Measurements from ENCODE around the gene HNRNPA1.
"Not testable (repeated sequence)": the region's sequence is repeated elsewhere in the genome, so short reads cannot be mapped to it uniquely, and the experiment has no call there.

HNRNPA1 gene

DNA sequence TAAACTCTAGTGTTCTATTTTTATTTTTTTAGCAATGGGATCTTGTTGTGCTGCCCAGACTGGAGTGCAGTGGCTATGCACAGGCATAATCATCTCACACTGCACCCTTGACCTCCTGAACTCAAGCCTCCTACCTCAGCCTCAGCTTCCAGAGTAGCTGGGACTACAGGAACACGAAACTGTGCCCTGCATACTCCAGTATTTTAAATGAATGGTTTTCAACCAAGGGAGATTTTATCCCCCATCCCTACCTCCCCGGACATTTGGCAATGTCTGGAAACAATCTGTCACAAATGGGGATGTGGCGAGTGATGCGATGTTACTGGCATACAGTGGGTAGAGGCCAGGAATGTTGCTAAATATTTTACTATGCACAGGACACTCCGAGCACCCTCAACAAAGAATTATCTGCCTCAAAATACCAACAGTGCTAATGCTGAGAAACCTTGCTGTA lies 2.7 kb upstream of the HNRNPA1 start:
- DNase-seq = no peak

DNA sequence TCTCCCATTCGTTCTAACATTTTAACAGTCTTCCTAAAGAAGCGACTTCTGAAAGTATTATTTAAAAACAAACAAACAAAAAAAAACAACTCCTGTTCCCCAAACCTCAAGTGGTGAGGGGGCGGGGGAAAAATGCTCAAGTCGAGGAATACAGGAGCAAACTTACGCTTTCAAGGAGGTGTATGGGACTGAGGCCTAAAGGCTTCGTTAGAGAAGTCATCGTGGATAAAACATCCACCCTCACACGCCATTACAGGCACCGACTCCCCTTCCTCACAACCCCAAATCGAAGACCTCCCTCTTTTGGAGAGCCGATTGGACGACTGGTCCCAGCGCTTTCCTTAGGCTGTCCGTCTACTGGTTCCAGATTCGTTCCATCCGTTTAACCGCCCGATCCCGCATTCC lies 1.3 kb upstream of the HNRNPA1 start:
- DNase-seq = no peak

DNA sequence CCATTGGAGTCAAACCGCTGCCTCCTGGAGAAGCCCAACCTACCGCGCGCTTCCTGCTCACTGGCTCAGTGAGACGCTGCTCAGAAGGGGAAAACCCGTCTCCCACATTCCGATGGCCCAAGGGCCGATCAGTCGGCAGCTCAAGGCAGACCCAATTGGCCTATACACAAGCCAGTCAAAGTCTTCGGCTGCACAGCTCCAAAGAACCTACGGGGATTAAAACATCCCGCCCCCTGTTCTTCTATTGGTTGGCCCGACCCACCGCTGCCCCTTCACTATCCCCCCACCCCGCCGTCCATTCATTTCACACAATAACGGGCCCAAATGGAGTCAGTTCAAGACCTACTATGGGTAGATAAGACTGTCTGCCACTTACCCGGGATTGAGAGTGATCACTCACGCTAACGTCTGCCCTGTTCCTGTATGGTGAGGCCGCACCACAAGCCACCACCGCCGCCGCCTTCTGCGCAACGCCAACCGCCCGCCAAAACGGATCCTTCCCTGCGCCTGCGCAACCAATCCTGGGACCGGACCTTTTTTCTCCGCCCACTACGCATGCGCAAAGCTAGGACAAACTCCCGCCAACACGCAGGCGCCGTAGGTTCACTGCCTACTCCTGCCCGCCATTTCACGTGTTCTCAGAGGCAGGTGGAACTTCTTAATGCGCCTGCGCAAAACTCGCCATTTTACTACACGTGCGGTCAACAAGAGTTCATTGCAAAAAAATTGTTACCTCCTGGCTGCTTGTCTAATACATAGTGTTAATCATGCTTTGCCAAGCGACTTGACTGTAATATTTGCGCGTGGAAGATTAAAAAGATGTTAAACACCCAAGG lies 676 bp upstream of the HNRNPA1 start, which contains the start of gene CBX5:
Gene CBX5, minus strand, starts transcription at position 491 of the 836 bp plus-strand sequence. CDS start 22,472 bp downstream, outside the sequence.
- peak; percentile 99 for DNase-seq

DNA sequence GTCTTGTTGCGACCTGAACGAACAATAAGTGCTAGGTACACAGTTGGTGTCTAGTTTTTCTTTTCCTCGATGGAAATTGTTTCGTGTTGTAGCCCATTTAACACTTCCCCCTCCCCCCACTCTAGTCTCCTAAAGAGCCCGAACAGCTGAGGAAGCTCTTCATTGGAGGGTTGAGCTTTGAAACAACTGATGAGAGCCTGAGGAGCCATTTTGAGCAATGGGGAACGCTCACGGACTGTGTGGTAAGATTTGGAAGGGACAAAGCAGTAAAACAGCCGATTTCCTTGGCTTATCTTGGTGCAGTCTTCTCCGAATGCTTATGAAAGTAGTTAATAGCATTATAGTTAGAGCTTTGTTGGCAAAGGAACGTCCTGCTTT lies 724 bp downstream of the HNRNPA1 start:
- not testable (repeated sequence) for DNase-seq

DNA sequence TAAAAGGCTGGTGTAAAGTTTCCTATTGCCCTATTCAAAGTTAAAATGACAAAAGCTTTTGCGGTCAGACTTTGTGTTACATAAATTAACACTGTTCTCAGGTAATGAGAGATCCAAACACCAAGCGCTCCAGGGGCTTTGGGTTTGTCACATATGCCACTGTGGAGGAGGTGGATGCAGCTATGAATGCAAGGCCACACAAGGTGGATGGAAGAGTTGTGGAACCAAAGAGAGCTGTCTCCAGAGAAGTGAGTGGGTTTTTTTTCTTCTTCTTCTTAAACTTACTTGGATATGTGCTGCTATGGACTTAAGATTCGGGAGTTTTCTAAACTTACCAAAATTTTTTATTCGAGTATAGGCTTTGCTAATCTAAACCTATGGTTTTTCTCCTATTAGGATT lies 1.2 kb downstream of the HNRNPA1 start:
- not testable (repeated sequence) for DNase-seq

DNA sequence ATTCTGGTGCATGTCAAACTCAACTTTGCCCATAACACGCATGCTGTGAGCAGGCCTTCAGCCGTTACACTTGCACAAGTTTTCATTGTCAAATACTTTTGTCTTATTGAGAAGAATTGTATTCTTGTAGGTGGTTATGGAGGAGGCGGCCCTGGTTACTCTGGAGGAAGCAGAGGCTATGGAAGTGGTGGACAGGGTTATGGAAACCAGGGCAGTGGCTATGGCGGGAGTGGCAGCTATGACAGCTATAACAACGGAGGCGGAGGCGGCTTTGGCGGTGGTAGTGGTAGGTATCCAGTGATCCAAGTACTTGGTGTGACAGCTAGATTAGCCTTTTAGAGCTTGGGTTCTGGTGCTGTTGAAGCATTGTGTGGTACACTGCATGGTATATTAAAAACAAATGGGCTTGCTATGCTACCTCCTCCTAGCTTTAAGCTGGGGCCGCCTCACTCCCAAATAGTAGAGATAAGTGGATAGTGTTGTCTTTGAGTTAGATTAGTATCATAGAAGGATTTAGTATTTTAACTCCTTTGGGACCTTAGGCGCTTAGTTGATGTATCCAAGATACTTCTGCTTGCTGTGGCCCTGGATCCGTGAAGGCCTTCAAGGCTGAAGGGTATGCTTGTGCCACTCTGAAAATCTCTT lies 2.5 kb downstream of the HNRNPA1 start:
- DNase-seq = no peak

DNA sequence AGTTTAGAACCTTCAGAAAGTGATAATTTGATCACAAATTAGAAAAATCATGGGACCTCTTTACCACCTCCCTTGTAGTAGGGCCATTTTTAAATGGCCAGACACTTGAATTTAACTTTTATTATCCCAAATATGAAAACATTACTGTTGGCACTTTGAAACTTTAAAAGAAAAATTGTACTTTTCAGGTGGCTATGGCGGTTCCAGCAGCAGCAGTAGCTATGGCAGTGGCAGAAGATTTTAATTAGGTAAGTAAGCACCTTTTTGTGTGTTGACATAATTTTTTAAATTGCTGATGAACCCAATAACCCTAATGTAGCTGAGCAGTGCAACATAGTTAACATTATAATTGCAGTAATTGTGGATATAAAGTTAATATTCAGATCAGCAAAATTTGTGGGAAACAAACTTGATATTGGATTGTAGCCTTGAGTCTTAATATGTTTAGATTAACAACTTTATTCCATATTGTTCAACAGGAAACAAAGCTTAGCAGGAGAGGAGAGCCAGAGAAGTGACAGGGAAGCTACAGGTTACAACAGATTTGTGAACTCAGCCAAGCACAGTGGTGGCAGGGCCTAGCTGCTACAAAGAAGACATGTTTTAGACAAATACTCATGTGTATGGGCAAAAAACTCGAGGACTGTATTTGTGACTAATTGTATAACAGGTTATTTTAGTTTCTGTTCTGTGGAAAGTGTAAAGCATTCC lies 3.7 kb downstream of the HNRNPA1 start:
- not testable (repeated sequence) for DNase-seq

- no peak for DNase-seq
Measured at GRCh38 chr12:54285150-54286041, 4.9 kb downstream of the HNRNPA1 start.

- DNase-seq = no peak
Measured at GRCh38 chr12:54286042-54287030, 5.8 kb downstream of the HNRNPA1 start.

- DNase-seq = no peak
Measured at GRCh38 chr12:54287261-54288157, 7.0 kb downstream of the HNRNPA1 start.

DNA sequence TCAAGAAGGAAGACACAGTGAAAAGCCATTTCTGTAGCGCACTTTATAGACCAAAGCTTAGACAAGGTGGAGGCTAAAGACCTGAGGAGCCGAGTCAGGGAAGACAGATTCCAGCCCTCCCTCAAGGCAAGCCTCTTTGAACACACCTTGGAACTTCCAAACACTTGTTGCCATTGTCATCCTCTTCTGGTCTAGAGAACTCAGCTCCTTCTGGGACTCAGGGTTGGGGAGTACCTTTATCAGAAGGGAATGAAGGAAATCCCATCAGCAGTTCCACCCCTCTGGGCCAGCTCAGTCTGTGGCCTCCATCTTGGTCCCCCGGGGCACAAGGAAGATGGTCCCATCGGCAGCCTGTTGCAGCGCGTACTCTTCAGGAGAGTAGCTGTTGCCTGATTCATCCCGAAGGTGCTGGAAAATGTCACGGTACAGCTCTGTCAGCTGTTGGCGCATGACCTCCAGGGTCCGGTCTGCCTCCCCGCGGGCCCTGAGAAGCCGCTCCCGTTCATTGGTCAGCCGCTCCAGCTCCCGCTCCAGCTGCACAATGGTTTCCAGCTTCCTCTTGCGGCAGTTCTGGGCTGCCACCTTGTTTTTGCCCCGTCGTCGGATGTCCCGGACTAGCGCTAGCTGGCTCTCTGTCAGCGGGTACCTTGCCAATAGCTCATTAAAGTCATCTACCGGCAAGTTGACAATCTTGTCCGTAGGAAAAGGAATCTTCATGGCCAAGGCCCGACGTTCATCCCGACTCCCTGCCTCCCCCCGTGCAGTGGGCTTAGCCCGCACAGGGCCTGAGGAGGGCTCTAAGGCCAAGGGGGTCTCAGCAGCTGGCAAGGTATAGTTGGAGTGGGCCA lies 11.8 kb downstream of the HNRNPA1 start:
- DNase-seq = no peak

- DNase-seq = no peak
Measured at GRCh38 chr12:54292931-54293241, 12.4 kb downstream of the HNRNPA1 start.

DNA sequence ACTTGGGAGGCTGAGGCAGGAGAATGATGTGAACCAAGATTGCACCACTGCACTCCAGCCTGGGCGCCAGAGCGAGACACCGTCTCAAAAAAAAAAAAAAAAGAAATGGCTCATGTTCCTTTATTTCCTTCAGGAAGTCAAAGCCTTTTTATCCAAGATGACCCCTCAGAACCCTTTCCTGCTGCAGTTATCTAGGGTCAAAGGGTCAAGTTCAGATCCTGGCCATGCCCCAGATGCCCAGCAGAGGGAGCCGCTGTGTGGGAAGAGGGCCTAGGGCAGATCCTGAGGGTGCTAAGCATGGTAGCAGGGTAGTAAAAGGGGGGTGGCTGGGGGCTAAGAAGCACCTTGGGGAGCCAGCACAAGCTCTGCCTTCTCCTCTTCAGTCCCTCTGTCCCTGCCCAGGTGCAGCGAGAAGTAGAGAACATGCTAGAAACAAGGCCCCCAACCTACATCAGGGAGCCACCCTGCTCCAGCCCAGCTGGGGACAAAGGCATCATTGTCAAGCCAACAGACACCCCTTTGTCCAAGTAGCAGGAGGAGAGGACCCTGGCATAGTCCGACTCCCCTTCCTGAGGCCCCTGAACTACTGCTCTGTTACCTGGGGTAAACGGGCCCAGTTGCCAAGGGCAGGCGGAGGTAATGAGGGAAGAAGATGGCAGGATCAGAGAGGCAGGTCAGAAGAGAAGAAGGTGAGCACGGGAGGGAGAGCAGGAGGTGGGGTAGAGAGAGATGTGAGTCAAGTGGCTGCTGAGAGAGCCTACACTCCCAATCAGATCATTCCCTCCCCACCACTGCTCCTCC lies 13.8 kb downstream of the HNRNPA1 start:
- DNase-seq = peak; percentile 50

DNA sequence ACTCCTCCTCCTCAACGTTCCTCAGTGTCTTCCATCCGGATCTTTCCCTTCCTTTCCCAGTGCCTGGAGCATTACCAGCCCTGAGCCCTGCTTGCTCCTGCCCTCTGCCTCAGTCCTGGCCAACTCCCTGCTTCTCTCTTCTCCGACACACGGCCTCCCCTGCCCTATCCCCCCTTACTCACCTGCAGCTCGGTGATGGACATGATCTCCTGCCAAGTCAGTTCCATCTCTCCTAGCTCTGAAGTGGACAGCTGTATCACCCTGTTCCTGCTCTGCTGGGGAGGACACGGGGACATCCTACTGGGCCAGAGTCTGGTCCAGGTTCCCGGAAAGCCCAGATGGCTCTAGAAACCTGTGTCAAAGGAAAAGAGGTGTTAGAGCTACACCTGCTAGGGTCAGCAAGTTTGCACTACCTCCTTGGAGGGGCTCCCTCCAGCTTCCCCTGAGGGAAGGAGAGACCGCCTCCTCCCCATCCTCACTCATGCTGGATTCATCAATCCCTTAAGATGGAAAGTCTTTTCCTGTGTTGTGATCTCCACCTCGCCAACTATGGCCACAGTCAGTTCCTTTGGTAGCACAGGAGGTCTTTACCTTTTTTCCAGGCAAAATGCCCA lies 14.5 kb downstream of the HNRNPA1 start:
- no peak for DNase-seq

- DNase-seq = no peak
Measured at GRCh38 chr12:54296393-54297099, 16.0 kb downstream of the HNRNPA1 start.

DNA sequence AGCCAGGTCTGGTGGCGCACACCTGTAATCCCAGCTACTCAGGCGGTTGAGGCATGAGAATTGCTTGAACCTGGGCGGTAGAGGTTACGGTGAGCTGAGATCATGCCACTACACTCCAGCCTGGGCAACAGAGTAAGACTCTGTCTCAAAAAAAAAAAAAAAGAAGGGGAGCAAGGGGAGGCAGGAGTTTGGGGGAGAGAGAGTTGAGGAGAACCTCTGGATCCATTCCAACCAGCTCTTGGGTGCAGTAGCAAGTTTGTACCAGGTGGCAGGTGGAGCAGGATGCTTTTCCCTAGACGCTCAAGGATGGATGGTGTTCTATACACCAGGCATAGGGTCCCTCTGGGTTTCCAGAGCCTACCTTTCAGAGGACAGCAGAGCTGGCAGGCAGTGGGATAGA lies 18.4 kb downstream of the HNRNPA1 start:
- no peak for DNase-seq

GRCh38 chr12:54299515-54300224 lies 19.1 kb downstream of the HNRNPA1 start:
- no peak for DNase-seq

Data from NCI-H748 treated with DMSO at 0.1 percent for 48 hours (cell line).